Measurements from ENCODE around the gene ABR. TPM values are rescaled to one million over a fixed set of nuclear protein-coding genes. Genes with fewer than 3 reads are reported as not detected.
"Not testable (repeated sequence)": the region's sequence is repeated elsewhere in the genome, so short reads cannot be mapped to it uniquely, and the experiment has no call there.

Gene ABR
- total and polyA plus RNA-seq, 7 donors: 30.4 to 146 (median 79.3) TPM

GRCh38 chr17:973053-973452 is 206.7 kb downstream of the ABR start:
- intact Hi-C loops (cut with DNase I): loop anchor here (5.0 kb wide), 1 partner anchor 91 kb away; no protein-coding TSS in a partner anchor
- no peaks in the 10 kb centered on the region for H3K36me3 ChIP-seq
- H3K27ac ChIP-seq: peak overlapping the region in 2 of 4 donors; percentile 92 to 93
- no peak for DNase-seq
- peak in 2 of 4 donors; percentile 11 to 19 for TF ChIP-seq POLR2AphosphoS5 (IDR thresholded peaks at IDR 0.05)
- TF ChIP-seq POLR2A (IDR thresholded peaks at IDR 0.05): no peak
- H3K27me3 ChIP-seq: no peaks in the 10 kb centered on the region
- no peak overlapping the region for H3K4me3 ChIP-seq
- WGBS, 2 donors: 39 to 70% methylated on average over 12 of the region's 12 CpGs
- H3K4me1 ChIP-seq: peaks cover 0 to 74% (median 61%) of the 10 kb centered on the region in 4 donors
- no peaks in the 10 kb centered on the region for H3K9me3 ChIP-seq

- intact Hi-C loops (cut with DNase I): loop anchor here (5.0 kb wide), 1 partner anchor 90 kb away; no protein-coding TSS in a partner anchor
- not testable (repeated sequence) for H3K4me3 ChIP-seq, H3K9me3 ChIP-seq, H3K27me3 ChIP-seq, DNase-seq, H3K36me3 ChIP-seq
- peak overlapping the region in 3 of 4 donors; percentile 81 to 93 (median 92) for H3K27ac ChIP-seq
- WGBS, 2 donors: 86 to 91% methylated on average over 14 of the region's 14 CpGs
- H3K4me1 ChIP-seq: peaks cover 0 to 69% (median 59%) of the 10 kb centered on the region in 4 donors
These were observed 207.9 kb downstream of the ABR start for GRCh38 chr17:971861-972260.

GRCh38 chr17:970364-970763 is 209.4 kb downstream of the ABR start:
- TF ChIP-seq CTCF (IDR thresholded peaks at IDR 0.05) (no peak), EP300 (IDR thresholded peaks at IDR 0.05) (no peak), POLR2AphosphoS5 (IDR thresholded peaks at IDR 0.05) (no peak), POLR2A (IDR thresholded peaks at IDR 0.05) (no peak)
- Histone ChIP-seq H3K9me3 (no peaks in the 10 kb centered on the region), H3K27ac (peak overlapping the region; percentile 63 to 93 (median 86)), H3K36me3 (no peaks in the 10 kb centered on the region), H3K4me1 (peaks cover 0 to 70% (median 57%) of the 10 kb centered on the region in 4 donors), H3K27me3 (no peaks in the 10 kb centered on the region), H3K4me3 (peak overlapping the region; percentile 4 to 45 (median 34))
- DNase-seq: no peak
- intact Hi-C loops (cut with DNase I): loop anchor here (5.0 kb wide), 1 partner anchor 88 kb away; no protein-coding TSS in a partner anchor
- 59 to 67% methylated on average over 9 of the region's 9 CpGs for WGBS, 2 donors

- WGBS, 2 donors: 16 to 38% methylated on average over 18 of the region's 18 CpGs
- TF ChIP-seq CTCF (IDR thresholded peaks at IDR 0.05): no peak
- no peak for TF ChIP-seq POLR2A (IDR thresholded peaks at IDR 0.05)
- TF ChIP-seq POLR2AphosphoS5 (IDR thresholded peaks at IDR 0.05): peak; percentile 51 to 74 (median 64)
- peak; percentile 57 to 97 (median 91) for TF ChIP-seq EP300 (IDR thresholded peaks at IDR 0.05)
- no peaks in the 10 kb centered on the region for H3K36me3 ChIP-seq
- H3K9me3 ChIP-seq: no peaks in the 10 kb centered on the region
- peak; percentile 89 for DNase-seq
- no peaks in the 10 kb centered on the region for H3K27me3 ChIP-seq
- peak overlapping the region; percentile 63 to 93 (median 86) for H3K27ac ChIP-seq
- peak overlapping the region; percentile 4 to 45 (median 34) for H3K4me3 ChIP-seq
- intact Hi-C loops (cut with DNase I): loop anchor here (5.0 kb wide), 1 partner anchor 88 kb away; no protein-coding TSS in a partner anchor
- H3K4me1 ChIP-seq: peaks cover 0 to 70% (median 57%) of the 10 kb centered on the region in 4 donors
These were observed 209.9 kb downstream of the ABR start for GRCh38 chr17:969811-970355.

GRCh38 chr17:968812-969730 is 210.7 kb downstream of the ABR start:
- no peaks in the 10 kb centered on the region for H3K27me3 ChIP-seq
- no peaks in the 10 kb centered on the region for H3K9me3 ChIP-seq
- peaks cover 0 to 75% (median 62%) of the 10 kb centered on the region in 4 donors for H3K4me1 ChIP-seq
- TF ChIP-seq EP300 (IDR thresholded peaks at IDR 0.05) (no peak), CTCF (IDR thresholded peaks at IDR 0.05) (no peak), POLR2A (IDR thresholded peaks at IDR 0.05) (no peak), POLR2AphosphoS5 (IDR thresholded peaks at IDR 0.05) (no peak)
- H3K27ac ChIP-seq: peak overlapping the region; percentile 63 to 93 (median 86)
- no peak for DNase-seq
- intact Hi-C loops (cut with DNase I): no loop called here
- WGBS, 2 donors: 37 to 62% methylated on average over 24 of the region's 24 CpGs
- no peaks in the 10 kb centered on the region for H3K36me3 ChIP-seq
- H3K4me3 ChIP-seq: peak overlapping the region; percentile 4 to 45 (median 34)
